ENCODE results near the gene FMNL2. TPM values are rescaled to one million over a fixed set of nuclear protein-coding genes. Genes with fewer than 3 reads are reported as not detected.

FMNL2 gene
- total RNA-seq, 3 donors from 2014 or later = 0.63 to 3.2 (median 1.4) TPM

DNA sequence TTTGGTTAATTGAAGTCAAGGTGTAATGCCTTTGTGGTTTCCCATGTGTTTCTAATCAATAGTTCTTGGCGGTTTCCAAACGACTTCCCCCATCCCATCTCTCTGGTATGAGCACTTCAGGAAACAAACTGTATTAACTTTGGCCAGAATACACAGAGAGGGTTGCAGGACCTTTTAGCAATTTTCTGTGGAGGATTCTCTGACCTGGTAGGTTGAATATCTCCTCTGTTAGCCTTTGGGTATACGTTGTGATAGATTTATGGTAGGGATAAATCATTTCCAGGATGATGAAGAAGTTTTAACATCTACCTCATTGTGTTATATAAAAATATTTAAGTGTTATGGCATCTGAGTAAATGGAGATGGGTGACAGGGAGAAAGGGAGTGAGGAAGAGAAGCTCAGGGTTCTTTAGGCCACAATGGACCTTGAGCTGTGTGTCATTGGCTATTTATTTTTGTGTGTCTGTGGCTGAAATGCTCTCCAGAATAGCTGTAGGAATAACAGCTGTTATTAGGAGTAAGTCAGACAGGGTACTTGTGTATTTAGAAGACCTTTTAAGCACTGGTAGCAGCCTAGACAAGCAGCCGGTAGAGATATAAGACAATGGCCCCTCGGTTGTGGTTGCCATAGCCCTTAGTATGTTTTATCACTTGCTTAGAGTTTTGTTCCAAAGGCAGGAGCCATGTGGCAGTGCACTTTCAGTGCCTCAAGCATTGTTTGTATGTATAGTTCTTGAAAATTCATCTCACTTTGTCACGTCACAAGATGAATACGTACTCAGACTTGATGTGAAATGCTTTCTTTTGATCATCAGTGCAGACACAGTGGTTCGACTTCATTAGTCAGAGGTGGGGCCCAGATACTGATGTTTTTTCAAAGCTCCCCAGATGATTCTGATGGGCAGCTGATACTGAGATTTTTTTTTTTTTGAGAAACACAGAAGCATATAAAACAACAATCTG, 91.1 kb downstream of the FMNL2 start:
- peaks cover 3% of the 10 kb centered on the region for H3K4me1 Mint-ChIP-seq (ENCODE audit: low read depth)

DNA sequence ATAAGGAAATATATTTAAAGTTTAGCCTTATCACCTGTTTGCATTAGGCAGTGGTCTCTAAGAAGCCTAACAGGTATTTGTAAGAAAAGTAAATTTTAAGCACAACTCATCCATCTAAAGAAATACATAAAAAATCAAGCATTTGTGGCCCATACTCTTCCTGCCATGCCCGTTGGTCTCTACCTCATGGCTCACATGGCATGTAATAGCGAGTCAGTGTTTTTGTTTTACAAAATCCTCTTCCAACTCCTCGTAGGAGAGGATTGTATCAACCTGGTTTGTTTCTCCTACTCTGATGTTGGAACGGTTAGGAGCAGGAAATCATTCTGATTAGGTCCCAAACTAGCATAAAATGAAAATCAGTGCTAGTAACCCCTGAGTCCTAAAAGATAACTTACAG, 91.8 kb downstream of the FMNL2 start:
- no peaks in the 10 kb centered on the region for H3K4me1 Mint-ChIP-seq (ENCODE audit: low read depth)
- H3K9me3 Mint-ChIP-seq = no peaks in the 10 kb centered on the region
- H3K36me3 Mint-ChIP-seq (ENCODE audit: insufficient read depth) = no peaks in the 10 kb centered on the region
- ATAC-seq (no peak), DNase-seq (no peak)
- H3K27me3 Mint-ChIP-seq (ENCODE audit: low read depth) = no peaks in the 10 kb centered on the region
- H3K4me3 Mint-ChIP-seq = no peak overlapping the region

More for the DNA sequence above, 91.1 kb downstream of the FMNL2 start:
- Mint-ChIP-seq H3K27me3 (ENCODE audit: low read depth) (peaks cover 5% of the 10 kb centered on the region), H3K4me3 (no peak overlapping the region), H3K9me3 (no peaks in the 10 kb centered on the region), H3K36me3 (ENCODE audit: insufficient read depth) (no peaks in the 10 kb centered on the region)
- DNase-seq (no peak), ATAC-seq (no peak)

DNA sequence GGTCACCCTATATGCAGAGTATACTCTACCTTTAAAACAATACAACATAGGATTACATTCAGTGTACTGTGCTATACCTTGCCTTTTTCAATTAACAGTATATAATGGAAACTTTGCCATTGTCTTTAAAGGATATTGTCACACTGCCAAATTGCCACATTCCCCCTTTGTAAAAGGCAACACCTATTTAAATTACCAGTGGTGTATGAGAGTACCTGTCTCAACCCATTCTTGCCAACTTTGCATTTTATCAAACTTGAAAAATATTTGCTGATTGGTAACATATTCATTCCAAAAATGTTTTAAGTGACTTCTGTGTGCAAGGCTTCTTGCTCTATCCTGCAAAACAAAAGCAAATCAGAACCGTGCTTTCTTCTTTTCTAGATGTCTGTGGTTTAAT, 92.9 kb downstream of the FMNL2 start:
- DNase-seq (no peak), ATAC-seq (no peak)
- Mint-ChIP-seq H3K27me3 (ENCODE audit: low read depth) (peaks cover 3% of the 10 kb centered on the region), H3K9me3 (no peaks in the 10 kb centered on the region), H3K4me3 (no peak overlapping the region), H3K4me1 (ENCODE audit: low read depth) (no peaks in the 10 kb centered on the region), H3K36me3 (ENCODE audit: insufficient read depth) (no peaks in the 10 kb centered on the region)

DNA sequence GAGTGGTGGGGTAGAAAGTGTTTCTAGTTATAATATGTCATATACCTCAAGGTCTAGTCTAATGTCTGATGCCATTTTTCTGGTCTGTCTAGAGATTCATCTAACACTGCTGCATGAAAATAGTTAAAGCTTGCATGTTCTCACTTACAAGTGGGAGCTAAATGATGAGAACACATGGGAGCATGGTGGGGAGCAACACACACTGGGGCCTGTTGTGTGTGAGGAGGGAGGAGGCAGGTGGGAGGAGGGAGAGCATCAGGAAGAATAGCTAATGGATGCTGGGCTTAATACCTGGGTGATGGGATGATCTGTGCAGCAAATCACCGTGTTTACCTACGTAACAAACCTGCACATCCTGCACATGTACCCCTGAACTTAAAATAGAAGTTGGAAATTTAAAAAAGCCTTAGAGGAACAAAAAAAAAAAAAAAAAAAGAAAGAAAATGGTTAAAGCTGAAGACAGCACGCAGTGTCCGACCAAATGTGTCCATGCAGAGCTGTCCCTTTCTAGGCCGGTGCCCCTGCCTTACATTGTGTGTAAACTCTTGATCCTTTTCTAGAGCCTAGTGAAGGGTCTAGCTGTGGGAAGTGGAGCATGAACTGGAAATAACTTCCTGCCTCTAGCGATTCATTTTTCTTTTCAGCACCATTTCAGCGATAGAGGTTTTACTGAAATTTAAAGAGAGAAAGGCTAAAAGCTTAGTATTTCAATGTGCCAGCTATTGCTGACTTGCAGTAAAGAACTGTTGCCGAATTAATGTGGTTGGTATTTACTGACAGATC, 94.0 kb downstream of the FMNL2 start:
- no peaks in the 10 kb centered on the region for H3K9me3 Mint-ChIP-seq
- ATAC-seq (no peak), DNase-seq (no peak)
- peaks cover 3% of the 10 kb centered on the region for H3K27me3 Mint-ChIP-seq (ENCODE audit: low read depth)
- H3K4me3 Mint-ChIP-seq = no peak overlapping the region
- H3K4me1 Mint-ChIP-seq (ENCODE audit: low read depth) = no peaks in the 10 kb centered on the region
- H3K36me3 Mint-ChIP-seq (ENCODE audit: insufficient read depth) = no peaks in the 10 kb centered on the region

DNA sequence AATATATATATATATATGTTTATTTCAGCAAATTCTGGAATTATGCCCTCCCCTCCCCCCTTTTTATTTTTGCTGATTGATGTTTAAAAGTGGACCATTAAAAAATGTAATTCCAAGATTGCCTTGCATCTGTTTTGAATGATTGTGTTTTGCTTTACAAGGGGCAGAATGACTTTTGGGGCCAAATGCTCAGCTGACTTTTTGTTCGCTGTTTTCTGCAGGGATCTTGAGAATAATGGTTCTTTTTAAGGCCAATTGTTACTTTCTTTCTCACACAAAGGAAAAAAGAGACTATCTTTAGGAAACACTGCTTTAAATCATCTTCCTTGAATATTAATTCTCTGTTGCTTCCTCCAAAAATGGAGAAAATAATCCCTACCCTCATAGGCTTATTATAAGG, 95.9 kb downstream of the FMNL2 start:
- H3K27me3 Mint-ChIP-seq (ENCODE audit: low read depth) = peaks cover 3% of the 10 kb centered on the region
- H3K9me3 Mint-ChIP-seq = no peaks in the 10 kb centered on the region
- no peak overlapping the region for H3K4me3 Mint-ChIP-seq
- DNase-seq (no peak), ATAC-seq (no peak)
- H3K4me1 Mint-ChIP-seq (ENCODE audit: low read depth) = no peaks in the 10 kb centered on the region
- no peaks in the 10 kb centered on the region for H3K36me3 Mint-ChIP-seq (ENCODE audit: insufficient read depth)

DNA sequence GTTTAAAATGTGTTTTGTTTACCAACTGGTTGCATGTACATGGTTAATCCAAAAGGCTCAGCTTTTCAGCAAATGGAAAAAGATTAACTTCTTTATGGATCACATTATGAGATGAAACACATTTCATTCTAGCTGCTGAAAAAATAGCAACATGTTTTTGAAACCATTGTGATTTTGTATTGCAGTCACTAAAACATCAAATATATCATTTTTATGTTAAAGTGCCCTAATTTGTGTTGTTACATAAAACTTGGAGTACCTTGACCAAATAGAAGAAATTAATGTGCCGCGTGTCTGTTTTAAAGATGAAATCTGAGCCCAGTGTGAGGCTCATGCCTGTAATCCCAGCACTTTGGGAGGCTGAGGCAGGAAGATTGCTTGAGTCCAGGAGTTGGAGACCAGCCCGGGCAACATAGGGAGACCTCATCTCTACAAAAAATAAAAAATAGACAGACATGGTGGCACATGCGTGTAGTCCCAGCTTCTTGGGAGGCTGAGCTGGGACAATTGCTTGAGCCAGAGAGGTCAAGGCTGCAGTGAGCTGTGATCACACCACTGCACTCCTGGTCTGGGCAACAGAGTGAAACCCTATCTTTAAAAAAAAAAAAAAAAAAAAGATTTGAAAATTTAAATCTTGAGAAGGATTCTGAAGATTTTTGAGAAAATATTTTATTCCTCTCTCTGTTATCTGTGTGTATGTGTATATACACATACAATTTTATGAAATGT, 96.6 kb downstream of the FMNL2 start:
- H3K4me1 Mint-ChIP-seq (ENCODE audit: low read depth) = no peaks in the 10 kb centered on the region
- no peak for ATAC-seq
- no peaks in the 10 kb centered on the region for H3K36me3 Mint-ChIP-seq (ENCODE audit: insufficient read depth)
- no peak for DNase-seq
- H3K27me3 Mint-ChIP-seq (ENCODE audit: low read depth) = peaks cover 3% of the 10 kb centered on the region
- no peak overlapping the region for H3K4me3 Mint-ChIP-seq
- no peaks in the 10 kb centered on the region for H3K9me3 Mint-ChIP-seq

DNA sequence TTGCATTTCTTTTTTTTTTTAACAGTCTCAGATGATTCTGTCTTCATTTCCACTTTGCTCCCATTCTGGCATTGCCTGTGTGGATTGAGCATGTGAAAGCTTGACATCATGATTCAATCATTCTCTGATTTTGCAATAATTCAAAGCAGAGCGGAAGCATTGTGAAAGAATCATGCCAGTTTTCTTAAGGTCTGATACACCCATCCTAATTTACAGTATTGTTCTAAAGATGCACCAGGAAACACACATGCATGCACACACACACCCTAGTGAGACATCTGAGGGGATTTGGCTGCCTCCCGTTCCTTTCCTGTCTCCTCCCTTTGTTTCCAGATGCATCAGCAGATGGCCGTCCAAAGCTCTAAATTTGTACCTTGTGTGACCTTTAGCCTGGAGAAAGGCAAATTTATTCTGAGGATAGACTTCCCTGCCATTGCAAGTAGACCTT, 97.3 kb downstream of the FMNL2 start:
- Mint-ChIP-seq H3K4me1 (ENCODE audit: low read depth) (no peaks in the 10 kb centered on the region), H3K27me3 (ENCODE audit: low read depth) (peaks cover 3% of the 10 kb centered on the region), H3K36me3 (ENCODE audit: insufficient read depth) (no peaks in the 10 kb centered on the region), H3K4me3 (no peak overlapping the region), H3K9me3 (no peaks in the 10 kb centered on the region)
- no peak for ATAC-seq
- DNase-seq = no peak

DNA sequence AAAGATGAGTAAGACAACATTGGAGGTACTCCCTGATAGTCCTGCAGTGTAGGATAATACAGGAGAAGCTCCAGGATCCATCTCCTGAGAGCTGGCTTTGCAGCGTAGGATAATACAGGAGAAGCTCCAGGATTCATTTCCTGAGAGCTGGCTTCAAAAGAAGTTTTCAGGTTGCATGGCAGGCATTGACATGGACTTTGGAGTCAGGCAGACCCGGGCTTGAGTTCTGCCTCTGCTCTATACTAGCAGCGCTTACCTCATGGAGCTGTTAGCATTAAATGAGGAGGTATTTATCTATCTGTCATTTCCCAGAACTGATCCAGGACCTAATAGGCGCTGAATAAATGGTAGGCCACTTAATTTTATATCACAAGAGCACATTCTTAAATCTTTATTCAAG, 97.8 kb downstream of the FMNL2 start:
- no peak overlapping the region for H3K4me3 Mint-ChIP-seq
- DNase-seq (no peak), ATAC-seq (no peak)
- H3K36me3 Mint-ChIP-seq (ENCODE audit: insufficient read depth) = no peaks in the 10 kb centered on the region
- H3K9me3 Mint-ChIP-seq = no peaks in the 10 kb centered on the region
- no peaks in the 10 kb centered on the region for H3K4me1 Mint-ChIP-seq (ENCODE audit: low read depth)
- H3K27me3 Mint-ChIP-seq (ENCODE audit: low read depth) = peaks cover 3% of the 10 kb centered on the region

DNA sequence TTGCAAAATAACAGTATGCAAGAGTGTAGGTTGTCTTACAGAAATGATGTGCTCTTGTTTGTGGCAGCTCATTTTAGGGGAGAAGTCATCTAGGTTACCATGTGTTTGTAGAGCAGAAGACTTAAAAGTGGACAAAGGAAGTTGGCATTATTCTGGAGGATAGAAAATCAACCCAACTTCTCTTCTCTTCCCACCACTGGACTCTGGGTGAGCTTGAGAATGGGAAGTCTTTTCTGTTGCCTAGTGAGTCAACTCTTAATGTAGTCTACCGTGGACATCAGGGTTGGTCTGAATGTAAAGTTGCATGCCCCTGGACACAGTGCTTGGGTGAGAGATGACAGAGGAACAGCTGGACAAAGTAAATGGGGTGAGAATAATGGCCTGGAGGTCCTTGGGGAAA, 98.3 kb downstream of the FMNL2 start:
- Mint-ChIP-seq H3K27me3 (ENCODE audit: low read depth) (peaks cover 3% of the 10 kb centered on the region), H3K36me3 (ENCODE audit: insufficient read depth) (no peaks in the 10 kb centered on the region), H3K4me3 (no peak overlapping the region), H3K4me1 (ENCODE audit: low read depth) (no peaks in the 10 kb centered on the region), H3K9me3 (no peaks in the 10 kb centered on the region)
- no peak for DNase-seq
- ATAC-seq = no peak

DNA sequence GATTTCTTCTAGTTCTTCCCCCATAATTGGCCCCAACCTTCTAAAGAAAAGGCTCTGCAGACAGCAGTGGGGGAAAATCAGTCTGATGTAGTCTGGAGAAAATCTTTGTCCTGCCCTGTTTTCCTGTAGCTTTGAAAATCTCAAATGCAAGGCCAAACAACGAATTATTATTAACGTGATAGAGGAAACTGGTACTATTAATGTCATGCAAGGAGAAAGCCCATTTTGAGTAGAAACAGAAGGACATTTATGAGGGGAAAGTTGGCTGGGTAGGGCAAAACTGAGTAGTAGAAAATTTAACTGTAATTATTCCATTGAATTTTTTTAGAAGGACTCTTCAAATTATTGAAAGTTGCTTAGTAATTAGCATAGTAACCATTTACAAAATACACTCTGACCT, 98.8 kb downstream of the FMNL2 start:
- H3K36me3 Mint-ChIP-seq (ENCODE audit: insufficient read depth) = no peaks in the 10 kb centered on the region
- no peaks in the 10 kb centered on the region for H3K9me3 Mint-ChIP-seq
- H3K27me3 Mint-ChIP-seq (ENCODE audit: low read depth) = peaks cover 3% of the 10 kb centered on the region
- DNase-seq (no peak), ATAC-seq (no peak)
- no peak overlapping the region for H3K4me3 Mint-ChIP-seq
- H3K4me1 Mint-ChIP-seq (ENCODE audit: low read depth) = no peaks in the 10 kb centered on the region

DNA sequence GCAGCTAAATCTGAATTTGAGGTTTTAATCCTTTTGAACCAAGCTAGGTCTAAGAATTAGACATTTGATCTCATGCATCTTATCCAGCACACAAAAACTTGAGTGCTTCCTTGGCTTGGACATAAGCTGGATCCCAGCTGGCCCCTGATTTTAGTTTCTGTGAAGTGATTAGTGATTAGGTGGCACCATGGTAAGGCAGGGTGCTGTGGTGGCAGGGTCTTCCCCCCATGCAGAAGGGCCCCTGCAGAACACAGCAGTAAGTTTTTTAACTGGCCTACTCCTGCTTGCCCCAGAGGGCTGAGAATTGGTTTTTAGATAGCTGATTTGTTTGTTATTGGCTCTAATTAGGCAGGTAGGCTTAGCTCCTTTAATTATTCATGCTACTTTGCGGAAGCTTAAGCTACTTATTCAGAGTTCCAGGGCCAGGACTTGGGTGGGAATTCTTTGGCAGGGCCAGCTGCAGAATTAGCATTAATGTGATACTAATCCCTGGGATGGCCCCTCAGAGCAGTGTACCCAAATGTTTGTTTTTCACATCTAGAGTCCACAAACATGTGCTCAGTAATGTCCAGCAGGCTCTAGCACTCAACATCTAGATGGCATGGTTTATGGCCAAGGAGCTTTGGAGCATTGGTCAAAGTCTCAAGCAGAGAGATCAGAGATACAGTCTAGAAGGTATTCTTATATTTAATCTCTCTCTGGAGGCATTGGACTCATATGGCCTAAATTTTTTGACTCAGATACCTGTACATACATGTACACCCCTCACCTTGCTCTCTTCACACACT, 99.6 kb downstream of the FMNL2 start:
- H3K27me3 Mint-ChIP-seq (ENCODE audit: low read depth) = peaks cover 3% of the 10 kb centered on the region
- ATAC-seq (no peak), DNase-seq (no peak)
- no peaks in the 10 kb centered on the region for H3K36me3 Mint-ChIP-seq (ENCODE audit: insufficient read depth)
- H3K4me3 Mint-ChIP-seq = no peak overlapping the region
- no peaks in the 10 kb centered on the region for H3K4me1 Mint-ChIP-seq (ENCODE audit: low read depth)
- no peaks in the 10 kb centered on the region for H3K9me3 Mint-ChIP-seq

DNA sequence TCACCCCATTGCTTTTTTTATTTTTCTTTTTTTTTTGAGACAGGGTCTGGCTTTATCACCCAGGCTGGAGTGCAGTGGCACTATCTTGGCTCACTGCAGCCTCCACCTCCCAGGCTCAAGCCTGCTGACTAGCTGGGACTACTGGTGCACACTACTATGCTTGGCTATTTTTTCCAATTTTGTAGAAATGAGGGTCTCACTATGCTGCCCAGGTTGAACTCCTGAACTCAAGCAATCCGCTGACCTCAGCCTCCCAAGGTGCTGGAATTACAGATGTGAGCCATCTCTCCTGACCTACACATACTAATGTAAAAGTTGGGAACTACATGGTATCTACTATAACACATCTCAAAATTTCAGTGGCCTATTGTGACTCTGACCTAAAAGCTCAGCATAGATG, 101.2 kb downstream of the FMNL2 start:
- Mint-ChIP-seq H3K9me3 (no peaks in the 10 kb centered on the region), H3K36me3 (ENCODE audit: insufficient read depth) (no peaks in the 10 kb centered on the region), H3K4me1 (ENCODE audit: low read depth) (no peaks in the 10 kb centered on the region), H3K27me3 (ENCODE audit: low read depth) (peaks cover 4% of the 10 kb centered on the region), H3K4me3 (no peak overlapping the region)
- DNase-seq (no peak), ATAC-seq (no peak)

DNA sequence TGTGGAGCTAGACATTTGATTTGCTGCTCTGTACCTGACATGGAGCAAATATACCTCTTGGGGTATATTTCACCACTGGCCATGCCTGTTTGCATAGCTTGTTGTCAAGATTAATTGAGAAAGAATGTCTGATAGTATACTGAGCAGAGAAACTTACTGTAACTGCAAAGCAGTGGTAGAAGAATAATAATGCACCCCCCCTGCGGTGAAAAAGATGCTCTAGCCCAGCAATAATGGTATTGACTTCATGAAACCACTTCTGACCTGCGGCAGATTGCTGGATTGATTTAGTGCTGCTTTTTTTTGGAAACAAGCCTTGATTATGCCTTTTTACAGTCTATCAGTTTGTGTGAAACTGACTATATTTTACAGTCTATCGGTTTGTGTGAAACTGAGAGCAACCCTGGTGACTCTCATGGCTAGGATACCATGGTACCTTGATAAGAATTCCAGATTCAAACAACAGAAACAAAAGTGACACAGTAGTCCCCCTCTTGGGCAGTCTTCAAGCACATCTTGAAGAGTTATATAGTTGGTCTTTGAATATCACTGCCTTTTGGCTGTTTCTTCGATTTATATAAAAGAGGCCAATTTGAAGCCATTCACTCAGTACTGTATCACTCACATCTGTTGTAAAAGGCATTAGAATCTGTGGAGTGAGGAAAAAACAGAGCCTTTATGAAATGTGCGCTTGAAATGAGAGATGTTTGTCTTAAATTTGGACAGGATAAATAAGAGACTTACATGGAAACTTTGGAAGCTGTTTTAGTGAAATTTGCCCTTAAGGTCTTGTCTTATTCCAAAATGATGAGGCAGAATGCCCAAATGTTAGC, 102.5 kb downstream of the FMNL2 start:
- Mint-ChIP-seq H3K4me3 (no peak overlapping the region), H3K4me1 (ENCODE audit: low read depth) (no peaks in the 10 kb centered on the region), H3K9me3 (no peaks in the 10 kb centered on the region), H3K27me3 (ENCODE audit: low read depth) (peaks cover 6% of the 10 kb centered on the region), H3K36me3 (ENCODE audit: insufficient read depth) (no peaks in the 10 kb centered on the region)
- no peak for DNase-seq
- ATAC-seq = no peak
